Measurements from ENCODE around the gene ANKRD13B. TPM values are rescaled to one million over a fixed set of nuclear protein-coding genes. Genes with fewer than 3 reads are reported as not detected.

ANKRD13B gene
- total and polyA plus RNA-seq, 8 donors = 1.8 to 12.3 (median 4.2) TPM; not detected in 1

DNA sequence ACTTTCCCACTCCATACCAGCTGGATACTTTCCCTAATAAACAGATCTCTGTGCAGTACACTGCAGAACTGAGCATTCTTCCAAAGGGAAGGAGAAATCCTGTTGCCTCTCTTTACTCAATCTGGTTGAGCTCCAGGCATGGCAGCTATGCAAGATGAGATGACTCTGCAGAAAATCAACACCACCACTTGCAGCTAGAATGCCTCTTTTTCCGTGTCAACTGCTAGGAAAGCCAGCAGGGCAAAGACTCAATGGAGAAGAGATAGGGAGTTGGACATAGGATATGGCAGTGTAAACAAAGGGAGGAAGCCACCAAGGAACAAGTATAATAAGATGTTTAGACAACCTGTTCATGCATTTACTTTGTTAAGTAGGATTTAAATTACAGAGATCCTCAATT lies 70.2 kb downstream of the ANKRD13B start:
- peaks cover 21 to 87% (median 67%) of the 10 kb centered on the region in 4 donors for H3K36me3 ChIP-seq

More for the DNA sequence above, 70.2 kb downstream of the ANKRD13B start:
- DNase-seq = no peak
- intact Hi-C loops (cut with DNase I; ENCODE audit: low total_unique reads) = no loop called here
- 13 to 56% (median 33%) methylated on average over 1 of the region's 1 CpG for WGBS, 5 donors
- Histone ChIP-seq H3K27me3 (no peaks in the 10 kb centered on the region), H3K4me1 (peaks cover 0 to 19% (median 0%) of the 10 kb centered on the region in 4 donors), H3K4me3 (no peak overlapping the region), H3K27ac (no peak overlapping the region), H3K9me3 (no peaks in the 10 kb centered on the region)
- TF ChIP-seq CTCF (IDR thresholded peaks at IDR 0.05) = no peak
- TF ChIP-seq POLR2AphosphoS5 (IDR thresholded peaks at IDR 0.05) = no peak
- TF ChIP-seq POLR2A (IDR thresholded peaks at IDR 0.05) = no peak
- TF ChIP-seq EP300 (IDR thresholded peaks at IDR 0.05) = no peak

Small RNA genes lying within 50 kb of the gene (small RNA-seq; reads per million reads assigned to genes)
- 0 reads per million in 4 donors for gene RNU6-920P

Other genes with a start within 250 kb of the ANKRD13B start
- gene TAOK1, start 202.8 kb upstream of the ANKRD13B start, total RNA-seq = 100 to 1,000 TPM in 2 of 5 donors, 10 to 100 TPM in 3; 39.3 to 230 (median 56.0) TPM
- 1 to 10 TPM; 4.4 to 6.4 (median 5.7) TPM for gene TAOK1, start 202.8 kb upstream of the ANKRD13B start, polyA plus RNA-seq
- gene ABHD15, start 26.1 kb upstream of the ANKRD13B start, total RNA-seq = 10 to 100 TPM in 2 of 5 donors, 1 to 10 TPM in 2, under 1 TPM in 1; 0.58 to 17.4 (median 9.9) TPM
- 1 to 10 TPM; 3.1 to 5.0 (median 3.7) TPM for gene ABHD15, start 26.1 kb upstream of the ANKRD13B start, polyA plus RNA-seq
- gene TP53I13, start 24.4 kb upstream of the ANKRD13B start, total RNA-seq = 100 to 1,000 TPM in 1 of 5 donors, 10 to 100 TPM in 4; 27.7 to 299 (median 79.5) TPM
- 10 to 100 TPM; 39.7 to 83.0 (median 46.0) TPM for gene TP53I13, start 24.4 kb upstream of the ANKRD13B start, polyA plus RNA-seq
- gene GIT1, start 3.5 kb upstream of the ANKRD13B start, total RNA-seq = 10 to 100 TPM; 23.7 to 67.2 (median 34.3) TPM
- 10 to 100 TPM; 17.7 to 26.4 (median 18.9) TPM for gene GIT1, start 3.5 kb upstream of the ANKRD13B start, polyA plus RNA-seq
- gene CORO6, start 29.8 kb downstream of the ANKRD13B start, total RNA-seq = 10 to 100 TPM in 4 of 5 donors, 1 to 10 TPM in 1; 6.4 to 53.1 (median 20.6) TPM
- gene CORO6, start 29.8 kb downstream of the ANKRD13B start, polyA plus RNA-seq = 10 to 100 TPM in 1 of 3 donors, 1 to 10 TPM in 2; 1.1 to 17.5 (median 1.4) TPM

All from stomach (tissue), 9 donors.